HEK293T (cell line): Measurements from ENCODE around the gene RIPOR1.

Experiments used
- CTCF ChIA-PET: fragments of 350-600 bp; formaldehyde crosslinking; extraction: SDS; loops from one replicate; lab custom pipeline; 2021; ENCODE audit warnings: antibody characterized with exemption, inconsistent platforms; lab: Yijun Ruan, JAX
- POLR2A ChIA-PET: fragments of 350-600 bp; formaldehyde crosslinking; extraction: SDS; loops from one replicate; lab custom pipeline; 2020; ENCODE audit warnings: antibody characterized with exemption, inconsistent platforms; lab: Yijun Ruan, JAX
- DNase-seq: peaks from one replicate; pipeline ENCODE4 v3.0.0; 2012; ENCODE audit warnings: mixed read lengths; ENCODE audit errors: extremely low spot score
- ARNT ChIP-seq: fragments of 450-650 bp; IDR thresholded peaks from 2 replicates; pipeline ENCODE4 v1.6.1; 2017; ENCODE audit warnings: mild to moderate bottlenecking
- BHLHE40 ChIP-seq: fragments of 450-650 bp; IDR thresholded peaks from 2 replicates; pipeline ENCODE4 v1.6.1; 2016; ENCODE audit warnings: mild to moderate bottlenecking, moderate library complexity, borderline replicate concordance
- CTBP1 ChIP-seq: fragments of 450-650 bp; IDR thresholded peaks from 2 replicates; pipeline ENCODE4 v1.6.1; 2016; ENCODE audit warnings: borderline replicate concordance
- ELF4 ChIP-seq: fragments of 450-650 bp; IDR thresholded peaks from 2 replicates; pipeline ENCODE4 v1.6.1; 2017; ENCODE audit warnings: antibody characterized with exemption
- FOXA1 ChIP-seq: fragments of 450-650 bp; IDR thresholded peaks from 2 replicates; pipeline ENCODE4 v1.6.1; 2016; ENCODE audit warnings: mild to moderate bottlenecking
- FOXK2 ChIP-seq: fragments of 450-650 bp; IDR thresholded peaks from 2 replicates; pipeline ENCODE4 v1.6.1; 2016; ENCODE audit warnings: mild to moderate bottlenecking
- FOXM1 ChIP-seq: fragments of 450-650 bp; IDR thresholded peaks from 2 replicates; pipeline ENCODE4 v1.6.1; 2017; ENCODE audit warnings: mild to moderate bottlenecking, borderline replicate concordance
- HDGF ChIP-seq: fragments of 450-650 bp; IDR thresholded peaks from 2 replicates; pipeline ENCODE4 v1.6.1; 2017; ENCODE audit warnings: antibody characterized with exemption, borderline replicate concordance
- L3MBTL2 ChIP-seq: fragments of 450-650 bp; conservative IDR thresholded peaks from 2 replicates; pipeline ENCODE4 v1.6.1; 2016; ENCODE audit warnings: mild to moderate bottlenecking
- LEF1 ChIP-seq: fragments of 450-650 bp; IDR thresholded peaks from 2 replicates; pipeline ENCODE4 v1.6.1; 2017; ENCODE audit warnings: mild to moderate bottlenecking, borderline replicate concordance
- NFRKB ChIP-seq: fragments of 450-650 bp; IDR thresholded peaks from 2 replicates; pipeline ENCODE4 v1.6.1; 2016; ENCODE audit warnings: mild to moderate bottlenecking, moderate library complexity
- SP1 ChIP-seq: fragments of 450-650 bp; IDR thresholded peaks from 2 replicates; pipeline ENCODE4 v1.6.1; 2017
- SUZ12 ChIP-seq: fragments of 450-650 bp; IDR thresholded peaks from 2 replicates; pipeline ENCODE4 v1.6.1; 2016; ENCODE audit warnings: mild to moderate bottlenecking
- TARDBP ChIP-seq: fragments of 450-650 bp; IDR thresholded peaks from 2 replicates; pipeline ENCODE4 v1.6.1; 2016
- ZNF384 ChIP-seq: fragments of 450-650 bp; IDR thresholded peaks from 2 replicates; pipeline ENCODE4 v1.6.1; 2016
- TF ChIP-seq, protein P1 (sequence below): fragments of 450-650 bp; IDR thresholded peaks from 2 replicates; pipeline ENCODE4 v1.6.1; 2016

The RIPOR1 gene

DNA sequence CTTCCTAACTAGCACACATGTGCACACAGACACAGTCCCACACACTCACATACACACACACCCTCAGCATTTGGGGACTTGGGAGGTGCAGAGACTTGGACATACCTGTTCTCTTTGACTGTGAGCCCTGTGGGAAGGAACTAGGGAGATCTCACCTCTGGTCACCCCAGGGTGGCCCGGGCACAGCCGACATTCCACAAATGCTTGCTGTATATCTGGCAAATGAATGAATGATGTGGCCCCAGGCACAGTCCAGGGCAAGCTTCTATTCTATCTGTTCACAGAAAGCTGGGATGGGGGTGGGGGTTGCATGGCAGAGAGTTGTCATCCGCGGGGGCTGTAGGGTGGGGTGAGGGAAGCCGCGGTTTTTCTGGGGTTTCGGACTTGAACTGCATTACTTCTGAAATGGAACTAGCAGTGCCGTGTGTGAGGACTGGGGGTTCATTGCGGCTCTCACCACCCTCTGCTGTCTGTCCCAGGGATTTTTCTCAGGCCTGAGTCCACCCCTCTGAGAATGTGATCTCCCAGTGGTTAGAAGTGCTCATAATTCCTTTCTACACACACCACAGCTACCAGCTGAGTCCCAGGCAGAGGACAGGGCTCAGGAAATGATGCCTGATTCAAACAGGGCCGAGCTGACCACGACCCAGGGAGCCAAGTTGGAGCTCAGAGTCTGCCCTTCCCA is 3.3 kb upstream of the RIPOR1 start:
- ChIA-PET POLR2A (interaction anchor here (1.1 to 1.8 kb wide), 3 partner anchors 132 to 194 kb away, joined by 3 to 5 read pairs (median 3); partner anchors contain the start of genes ACD, GFOD2 and PARD6A), CTCF (interaction anchor here (0.6 to 1.8 kb wide), 5 partner anchors 10 to 147 kb away, joined by 3 to 6 read pairs (median 3); no protein-coding TSS in a partner anchor)
- TF ChIP-seq L3MBTL2 (no peak), ARNT (no peak), SP1 (no peak), FOXA1 (no peak), ZNF384 (no peak), HDGF (no peak), FOXM1 (no peak), CTBP1 (no peak), TARDBP (no peak), LEF1 (no peak), FOXK2 (no peak), BHLHE40 (no peak), ELF4 (no peak), SUZ12 (no peak), NFRKB (no peak)
- TF ChIP-seq, protein P1, sequence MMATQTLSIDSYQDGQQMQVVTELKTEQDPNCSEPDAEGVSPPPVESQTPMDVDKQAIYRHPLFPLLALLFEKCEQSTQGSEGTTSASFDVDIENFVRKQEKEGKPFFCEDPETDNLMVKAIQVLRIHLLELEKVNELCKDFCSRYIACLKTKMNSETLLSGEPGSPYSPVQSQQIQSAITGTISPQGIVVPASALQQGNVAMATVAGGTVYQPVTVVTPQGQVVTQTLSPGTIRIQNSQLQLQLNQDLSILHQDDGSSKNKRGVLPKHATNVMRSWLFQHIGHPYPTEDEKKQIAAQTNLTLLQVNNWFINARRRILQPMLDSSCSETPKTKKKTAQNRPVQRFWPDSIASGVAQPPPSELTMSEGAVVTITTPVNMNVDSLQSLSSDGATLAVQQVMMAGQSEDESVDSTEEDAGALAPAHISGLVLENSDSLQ = no peak
- no peak for DNase-seq

DNA sequence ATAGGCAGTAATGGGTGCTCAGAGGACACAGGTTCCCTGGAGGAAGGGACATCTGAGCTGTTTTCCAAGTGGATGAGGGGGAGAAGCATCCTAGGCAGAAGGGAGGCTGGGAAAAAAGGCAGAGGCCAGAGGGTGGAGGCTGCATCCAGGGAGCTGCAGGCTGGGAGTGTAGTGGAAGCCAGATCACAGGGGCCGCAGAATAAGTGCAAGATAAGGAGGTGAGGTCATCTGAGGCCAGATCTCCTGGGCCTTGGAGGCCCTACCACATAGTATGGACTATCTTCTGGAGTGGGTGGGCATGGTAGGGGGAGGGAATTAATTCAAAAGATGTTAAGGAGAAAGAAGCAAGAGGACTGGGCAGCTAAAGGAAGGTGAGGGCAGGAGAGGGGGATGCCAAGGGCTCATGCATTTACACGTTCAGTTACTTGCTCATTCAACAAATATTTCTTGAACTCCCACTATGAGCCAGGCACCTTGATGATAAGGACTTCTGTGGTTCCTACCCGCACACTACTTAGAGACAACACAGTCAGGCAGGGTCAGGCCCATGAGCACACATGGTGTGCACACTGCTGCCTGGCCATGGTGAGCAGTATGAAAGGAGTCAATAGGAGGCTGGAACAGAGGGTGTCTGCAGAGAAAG is 2.4 kb upstream of the RIPOR1 start:
- DNase-seq = no peak
- ChIA-PET POLR2A (interaction anchor here (1.1 to 1.8 kb wide), 3 partner anchors 131 to 193 kb away, joined by 3 to 5 read pairs (median 3); partner anchors contain the start of genes ACD, GFOD2 and PARD6A), CTCF (interaction anchor here (0.6 to 1.8 kb wide), 5 partner anchors 11 to 146 kb away, joined by 3 to 6 read pairs (median 3); no protein-coding TSS in a partner anchor)
- TF ChIP-seq, protein P1 = no peak
- TF ChIP-seq L3MBTL2 = no peak
- TF ChIP-seq ARNT = no peak
- no peak for TF ChIP-seq ELF4
- no peak for TF ChIP-seq BHLHE40
- TF ChIP-seq CTBP1 = no peak
- TF ChIP-seq FOXM1 = no peak
- no peak for TF ChIP-seq FOXK2
- no peak for TF ChIP-seq HDGF
- TF ChIP-seq SUZ12 = no peak
- TF ChIP-seq SP1 = no peak
- TF ChIP-seq TARDBP = no peak
- TF ChIP-seq FOXA1 = no peak
- no peak for TF ChIP-seq NFRKB
- TF ChIP-seq ZNF384 = no peak
- no peak for TF ChIP-seq LEF1

DNA sequence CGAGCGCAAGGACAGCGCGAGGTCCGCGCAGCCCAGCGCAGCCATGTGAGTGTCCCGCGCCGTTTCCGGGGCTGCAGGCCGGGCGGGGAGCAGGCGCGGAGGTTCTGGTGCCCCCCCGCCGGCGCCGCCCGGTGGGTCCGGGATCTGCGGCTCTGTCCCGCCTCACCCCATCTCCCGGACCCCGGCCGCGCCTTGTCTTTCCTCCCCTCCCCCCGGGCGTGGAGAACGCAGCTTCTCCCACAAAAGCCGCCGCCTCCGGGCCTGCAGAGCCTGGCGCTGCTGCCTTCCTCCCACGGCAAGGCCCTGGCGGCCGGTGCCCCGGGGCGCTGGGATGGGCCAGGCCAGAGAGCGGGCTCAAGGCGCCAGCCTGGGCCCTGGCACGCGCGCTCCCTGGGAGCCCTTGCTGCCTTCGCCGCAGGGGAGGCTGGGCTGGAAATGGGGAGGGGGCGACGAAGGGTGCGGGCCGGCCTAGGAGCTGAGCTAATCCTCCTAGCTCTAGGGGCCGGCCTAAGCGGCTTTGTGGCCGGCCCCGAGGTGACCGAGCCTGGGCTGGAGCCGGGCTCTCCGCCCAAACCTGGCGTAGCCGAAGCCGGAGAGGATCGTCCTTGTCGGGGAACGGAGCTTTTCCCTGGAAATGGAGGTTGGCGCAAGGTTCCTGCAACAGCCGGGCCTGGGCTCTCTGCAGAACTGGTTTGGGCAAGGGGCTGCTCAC is 397 bp downstream of the RIPOR1 start:
- DNase-seq = peak; percentile 48
- ChIA-PET POLR2A (interaction anchor here (0.7 to 2.5 kb wide), 7 partner anchors 8 to 782 kb away, joined by 3 to 9 read pairs (median 3); partner anchors contain the start of genes ACD, CTCF, PRMT7 and SLC7A6OS), CTCF (interaction anchor here (2.4 to 3.0 kb wide), 2 partner anchors 8 to 18 kb away, joined by 12 to 14 read pairs; no protein-coding TSS in a partner anchor)
- no peak for TF ChIP-seq FOXM1
- no peak for TF ChIP-seq CTBP1
- TF ChIP-seq, protein P1 = no peak
- no peak for TF ChIP-seq L3MBTL2

DNA sequence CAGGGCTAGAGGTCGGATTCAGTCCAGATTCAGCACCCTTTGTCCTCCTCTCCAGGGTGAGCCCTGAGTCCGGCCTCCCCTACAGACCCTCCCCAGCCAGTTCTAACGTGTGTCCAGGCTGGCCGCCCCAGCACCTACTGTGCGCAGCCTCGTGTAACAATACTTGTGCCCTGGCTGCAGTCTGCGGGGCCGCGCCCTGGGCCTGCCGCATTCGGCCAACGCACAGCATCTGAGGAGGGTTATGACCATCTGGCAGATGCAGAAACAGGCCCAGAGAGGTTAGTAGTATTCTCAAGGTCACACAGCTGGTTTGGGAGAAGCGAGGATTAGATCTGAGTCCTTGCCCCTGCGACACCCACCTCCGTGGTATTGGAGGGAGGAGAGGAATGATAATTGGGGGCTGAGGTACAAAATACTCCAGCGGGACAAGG is 968 bp downstream of the RIPOR1 start:
- POLR2A ChIA-PET = interaction anchor here (0.7 to 2.5 kb wide), 4 partner anchors 8 to 110 kb away, joined by 3 to 9 read pairs (median 3); partner anchors contain the start of gene CTCF
- no peak for TF ChIP-seq SUZ12
- no peak for TF ChIP-seq FOXM1
- TF ChIP-seq FOXA1 = no peak
- TF ChIP-seq HDGF = no peak
- TF ChIP-seq, protein P1 = no peak
- CTCF ChIA-PET = interaction anchor here (2.4 to 3.0 kb wide), 2 partner anchors 8 to 17 kb away, joined by 12 to 14 read pairs; no protein-coding TSS in a partner anchor
- DNase-seq = no peak
